ENCODE measurements around the gene TAF15. TPM values are rescaled to one million over a fixed set of nuclear protein-coding genes. Genes with fewer than 3 reads are reported as not detected.

The TAF15 gene
- total and polyA plus RNA-seq, 10 of the 15 experiments (the other 5 are each of a cell fraction or from before 2014, with no cell fraction given): 9.5 to 259 (median 40.4) TPM

DNA sequence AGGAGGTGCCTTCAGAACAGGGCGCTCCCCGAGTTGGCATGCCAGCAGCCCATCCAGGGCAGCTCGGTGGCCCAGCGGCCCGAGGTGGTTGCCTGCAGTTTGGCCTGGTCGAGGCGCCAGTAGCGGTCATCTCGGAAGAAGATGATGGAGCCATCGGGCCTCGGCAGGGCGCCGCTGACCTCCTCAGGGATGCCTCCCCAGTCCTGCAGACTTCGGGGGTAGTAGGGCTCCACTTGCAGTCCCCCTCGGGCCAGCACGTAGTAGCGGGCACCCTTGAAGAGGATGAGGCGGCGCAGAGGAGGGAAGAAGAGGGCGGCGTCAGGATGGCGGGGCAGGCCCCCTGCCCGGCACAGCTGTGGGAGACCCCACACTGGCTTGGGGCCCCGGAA, 42.8 kb upstream of the TAF15 start:
- WGBS (ENCODE audit: insufficient coverage, insufficient replicate concordance, low lambda C conversion rate, missing lambda C conversion rate): 60% methylated on average over 22 of the region's 24 CpGs
- TF ChIP-seq DPF2 (IDR thresholded peaks at IDR 0.05) (no peak), ZZZ3 (IDR thresholded peaks at IDR 0.05; ENCODE audit: control insufficient read depth, insufficient read length, low read depth) (no peak), SMAD1 (IDR thresholded peaks at IDR 0.05; ENCODE audit: low read depth, partially characterized antibody) (no peak), MXI1 (IDR thresholded peaks at IDR 0.05; ENCODE audit: low read depth, low read length) (no peak), YY1 (IDR thresholded peaks at IDR 0.05; ENCODE audit: low read depth, low read length) (no peak)
- no peak overlapping the region for H3K4me2 ChIP-seq (ENCODE audit: control insufficient read depth, insufficient read depth)
- H3K79me2 ChIP-seq (ENCODE audit: control insufficient read depth, insufficient read depth, low read length): no peaks in the 10 kb centered on the region
- peaks cover 5% of the 10 kb centered on the region for H3K4me1 ChIP-seq (ENCODE audit: control insufficient read depth, insufficient read depth, low read length)
- no peak overlapping the region for H3K27ac ChIP-seq (ENCODE audit: control insufficient read depth, insufficient read depth)
- no peaks in the 10 kb centered on the region for H4K20me1 ChIP-seq (ENCODE audit: control insufficient read depth, insufficient read depth)
- H3K9me3 ChIP-seq (replicated peaks; ENCODE audit: control insufficient read depth, insufficient read depth, low read length): no peaks in the 10 kb centered on the region
- H3K36me3 ChIP-seq (ENCODE audit: control insufficient read depth in 2 of 2, insufficient read depth in 2 of 2, low read length in 1 of 2): no peaks in the 10 kb centered on the region
- ChIA-PET POLR2A (interaction anchor here (1.2 kb wide), 1 partner anchor 42 kb away, joined by 4 read pairs; the partner anchor contains the start of gene TAF15), SMC1A (ENCODE audit: uncharacterized antibody, unreplicated experiment) (interaction anchor here (1.0 to 1.3 kb wide), 2 partner anchors 11 to 42 kb away, joined by 3 to 5 read pairs; no protein-coding TSS in a partner anchor), RAD21 (ENCODE audit: unreplicated experiment) (no interaction called here), CTCF (interaction anchor here (8.3 kb wide), 1 partner anchor 42 kb away, joined by 220 read pairs; the partner anchor contains the start of gene TAF15)
- intact Hi-C loops (cut with micrococcal nuclease; ENCODE audit: unreplicated experiment) (loop anchor here (2.0 kb wide), 1 partner anchor 42 kb away; the partner anchor contains the start of gene TAF15), in situ Hi-C loops (cut with MboI) (loop anchor here (5.0 kb wide), 1 partner anchor 41 kb away; the partner anchor contains the start of gene TAF15)
- H3K9ac ChIP-seq (ENCODE audit: control insufficient read depth, insufficient read depth, low read length): no peak overlapping the region
- H3K4me3 ChIP-seq: no peak overlapping the region
- ATAC-seq: no peak
- no peak overlapping the region for H2AFZ ChIP-seq (ENCODE audit: control insufficient read depth, low read depth, low read length)
- no peak for FAIRE-seq
- DNase-seq (ENCODE audit: low read depth, low spot score): no peak
- H3K27me3 ChIP-seq (replicated peaks in 1 of 2; ENCODE audit: control insufficient read depth in 2 of 2, insufficient read depth in 2 of 2, low read length in 1 of 2): peaks cover 0 to 6% of the 10 kb centered on the region in 2 experiments; a peak in 3 of 4 replicates
- no TSS peak for BruUV-seq (replicated peaks)

GRCh38 chr17:35766903-35767510, 42.3 kb upstream of the TAF15 start:
- H4K20me1 ChIP-seq (ENCODE audit: control insufficient read depth, insufficient read depth): no peaks in the 10 kb centered on the region
- H3K79me2 ChIP-seq (ENCODE audit: control insufficient read depth, insufficient read depth, low read length): no peaks in the 10 kb centered on the region
- no TSS peak for BruUV-seq (replicated peaks)
- no peaks in the 10 kb centered on the region for H3K9me3 ChIP-seq (replicated peaks; ENCODE audit: control insufficient read depth, insufficient read depth, low read length)
- 4% methylated on average over 7 of the region's 7 CpGs for whole genome bisulfite sequencing (ENCODE audit: insufficient coverage, insufficient replicate concordance, low lambda C conversion rate, missing lambda C conversion rate)
- CTCF ChIA-PET: interaction anchor here (0.6 to 8.3 kb wide), 4 partner anchors 19 to 225 kb away, joined by 3 to 220 read pairs (median 4); partner anchors contain the start of gene TAF15
- in situ Hi-C loops (cut with MboI): loop anchor here (5.0 kb wide), 1 partner anchor 40 kb away; the partner anchor contains the start of gene TAF15
- H3K36me3 ChIP-seq (ENCODE audit: control insufficient read depth in 2 of 2, insufficient read depth in 2 of 2, low read length in 1 of 2): no peaks in the 10 kb centered on the region
- intact Hi-C loops (cut with micrococcal nuclease; ENCODE audit: unreplicated experiment): loop anchor here (2.0 kb wide), 1 partner anchor 42 kb away; the partner anchor contains the start of gene TAF15
- no peak overlapping the region for H3K27ac ChIP-seq (ENCODE audit: control insufficient read depth, insufficient read depth)
- ATAC-seq: no peak
- H3K4me3 ChIP-seq: no peak overlapping the region
- no peak overlapping the region for H2AFZ ChIP-seq (ENCODE audit: control insufficient read depth, low read depth, low read length)
- RAD21 ChIA-PET (ENCODE audit: unreplicated experiment): interaction anchor here (0.6 kb wide), 1 partner anchor 53 kb away, joined by 3 read pairs; no protein-coding TSS in a partner anchor
- H3K4me2 ChIP-seq (ENCODE audit: control insufficient read depth, insufficient read depth): no peak overlapping the region
- peaks cover 0 to 6% of the 10 kb centered on the region in 2 experiments; a peak in 3 of 4 replicates for H3K27me3 ChIP-seq (replicated peaks in 1 of 2; ENCODE audit: control insufficient read depth in 2 of 2, insufficient read depth in 2 of 2, low read length in 1 of 2)
- H3K9ac ChIP-seq (ENCODE audit: control insufficient read depth, insufficient read depth, low read length): no peak overlapping the region
- POLR2A ChIA-PET: interaction anchor here (0.5 to 1.2 kb wide), 3 partner anchors 42 to 113 kb away, joined by 3 to 6 read pairs (median 4); partner anchors contain the start of gene TAF15
- peaks cover 5% of the 10 kb centered on the region for H3K4me1 ChIP-seq (ENCODE audit: control insufficient read depth, insufficient read depth, low read length)
- no peak for DNase-seq (ENCODE audit: low read depth, low spot score)
- no peak for FAIRE-seq
- SMC1A ChIA-PET (ENCODE audit: uncharacterized antibody, unreplicated experiment): interaction anchor here (0.6 to 1.3 kb wide), 3 partner anchors 10 to 52 kb away, joined by 3 to 5 read pairs (median 3); no protein-coding TSS in a partner anchor
- TF ChIP-seq IRF4 (IDR thresholded peaks at IDR 0.05; ENCODE audit: low read depth, low read length): no peak
- TF ChIP-seq SMC3 (IDR thresholded peaks at IDR 0.05; ENCODE audit: borderline replicate concordance, low read length): peak; percentile 46; the same call in 1 of the 2 replicates
- TF ChIP-seq, protein P1, sequence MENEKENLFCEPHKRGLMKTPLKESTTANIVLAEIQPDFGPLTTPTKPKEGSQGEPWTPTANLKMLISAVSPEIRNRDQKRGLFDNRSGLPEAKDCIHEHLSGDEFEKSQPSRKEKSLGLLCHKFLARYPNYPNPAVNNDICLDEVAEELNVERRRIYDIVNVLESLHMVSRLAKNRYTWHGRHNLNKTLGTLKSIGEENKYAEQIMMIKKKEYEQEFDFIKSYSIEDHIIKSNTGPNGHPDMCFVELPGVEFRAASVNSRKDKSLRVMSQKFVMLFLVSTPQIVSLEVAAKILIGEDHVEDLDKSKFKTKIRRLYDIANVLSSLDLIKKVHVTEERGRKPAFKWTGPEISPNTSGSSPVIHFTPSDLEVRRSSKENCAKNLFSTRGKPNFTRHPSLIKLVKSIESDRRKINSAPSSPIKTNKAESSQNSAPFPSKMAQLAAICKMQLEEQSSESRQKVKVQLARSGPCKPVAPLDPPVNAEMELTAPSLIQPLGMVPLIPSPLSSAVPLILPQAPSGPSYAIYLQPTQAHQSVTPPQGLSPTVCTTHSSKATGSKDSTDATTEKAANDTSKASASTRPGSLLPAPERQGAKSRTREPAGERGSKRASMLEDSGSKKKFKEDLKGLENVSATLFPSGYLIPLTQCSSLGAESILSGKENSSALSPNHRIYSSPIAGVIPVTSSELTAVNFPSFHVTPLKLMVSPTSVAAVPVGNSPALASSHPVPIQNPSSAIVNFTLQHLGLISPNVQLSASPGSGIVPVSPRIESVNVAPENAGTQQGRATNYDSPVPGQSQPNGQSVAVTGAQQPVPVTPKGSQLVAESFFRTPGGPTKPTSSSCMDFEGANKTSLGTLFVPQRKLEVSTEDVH (IDR thresholded peaks at IDR 0.05; ENCODE audit: low read depth, partially characterized antibody): no peak
- TF ChIP-seq, protein P2, sequence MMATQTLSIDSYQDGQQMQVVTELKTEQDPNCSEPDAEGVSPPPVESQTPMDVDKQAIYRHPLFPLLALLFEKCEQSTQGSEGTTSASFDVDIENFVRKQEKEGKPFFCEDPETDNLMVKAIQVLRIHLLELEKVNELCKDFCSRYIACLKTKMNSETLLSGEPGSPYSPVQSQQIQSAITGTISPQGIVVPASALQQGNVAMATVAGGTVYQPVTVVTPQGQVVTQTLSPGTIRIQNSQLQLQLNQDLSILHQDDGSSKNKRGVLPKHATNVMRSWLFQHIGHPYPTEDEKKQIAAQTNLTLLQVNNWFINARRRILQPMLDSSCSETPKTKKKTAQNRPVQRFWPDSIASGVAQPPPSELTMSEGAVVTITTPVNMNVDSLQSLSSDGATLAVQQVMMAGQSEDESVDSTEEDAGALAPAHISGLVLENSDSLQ (IDR thresholded peaks at IDR 0.05): no peak
- no peak for TF ChIP-seq NRF1 (conservative IDR thresholded peaks at IDR 0.05; ENCODE audit: low read depth, low read length)

Data from GM12878 (cell line).